ENCODE measurements around the gene DSG2. TPM values are rescaled to one million over a fixed set of nuclear protein-coding genes. Genes with fewer than 3 reads are reported as not detected.

The DSG2 gene
- total and polyA plus RNA-seq, 4 experiments from 2014 or later: not detected

GRCh38 chr18:31533236-31533635 is 35.3 kb downstream of the DSG2 start:
- no peak for DNase-seq
- Histone ChIP-seq H3K27me3 (ENCODE audit: insufficient read depth, low read length) (no peaks in the 10 kb centered on the region), H3K27ac (ENCODE audit: low read depth, low read length) (no peak overlapping the region), H3K36me3 (ENCODE audit: insufficient read depth, low read length) (no peaks in the 10 kb centered on the region), H3K4me1 (ENCODE audit: insufficient read depth, low read length) (no peaks in the 10 kb centered on the region), H3K4me3 (ENCODE audit: low read length in 2 of 2) (no peak overlapping the region), H3K9me3 (ENCODE audit: control insufficient read depth in 1 of 2, low read length in 2 of 2) (no peaks in the 10 kb centered on the region)
- no peaks in the 10 kb centered on the region for H3K4me1 Mint-ChIP-seq
- H3K4me3 Mint-ChIP-seq: no peak overlapping the region
- H3K27ac Mint-ChIP-seq: no peak overlapping the region
- peaks cover 0 to 2% (median 0%) of the 10 kb centered on the region in 8 donors for H3K9me3 Mint-ChIP-seq
- CTCF ChIA-PET (ENCODE audit: partially characterized antibody): no interaction called here
- H3K27me3 Mint-ChIP-seq: peaks cover 0 to 2% of the 10 kb centered on the region in 2 donors
- intact Hi-C loops (cut with micrococcal nuclease): no loop called here
- no peaks in the 10 kb centered on the region for H3K36me3 Mint-ChIP-seq
- POLR2A ChIA-PET (ENCODE audit: partially characterized antibody): no interaction called here

DNA sequence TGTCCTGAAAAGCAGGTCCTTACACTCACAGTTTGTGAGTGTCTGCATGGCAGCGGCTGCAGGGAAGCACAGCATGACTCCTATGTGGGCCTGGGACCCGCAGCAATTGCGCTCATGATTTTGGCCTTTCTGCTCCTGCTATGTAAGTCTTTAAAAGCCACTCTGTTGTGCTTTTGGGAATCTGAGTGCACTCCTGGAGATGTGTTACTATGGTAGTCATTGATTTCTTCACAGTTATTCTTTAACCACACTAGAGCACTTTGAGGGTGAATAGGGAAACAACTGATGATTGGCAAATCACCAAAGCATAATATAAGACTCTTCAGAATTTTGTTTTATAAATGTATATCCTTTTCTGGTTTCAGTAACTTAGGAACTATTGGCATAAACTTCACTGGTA is 40.9 kb downstream of the DSG2 start:
- intact Hi-C loops (cut with micrococcal nuclease): no loop called here
- Histone ChIP-seq H3K9me3 (ENCODE audit: control insufficient read depth in 1 of 2, low read length in 2 of 2) (no peaks in the 10 kb centered on the region), H3K36me3 (ENCODE audit: insufficient read depth, low read length) (no peaks in the 10 kb centered on the region), H3K4me1 (ENCODE audit: insufficient read depth, low read length) (no peaks in the 10 kb centered on the region), H3K4me3 (ENCODE audit: low read length in 2 of 2) (no peak overlapping the region), H3K27ac (ENCODE audit: low read depth, low read length) (no peak overlapping the region), H3K27me3 (ENCODE audit: insufficient read depth, low read length) (no peaks in the 10 kb centered on the region)
- ChIA-PET POLR2A (ENCODE audit: partially characterized antibody) (no interaction called here), CTCF (ENCODE audit: partially characterized antibody) (no interaction called here)
- no peaks in the 10 kb centered on the region for H3K36me3 Mint-ChIP-seq
- H3K27ac Mint-ChIP-seq: no peak overlapping the region
- H3K4me3 Mint-ChIP-seq: no peak overlapping the region
- H3K27me3 Mint-ChIP-seq: peaks cover 3 to 5% of the 10 kb centered on the region in 2 donors
- peaks cover 0 to 2% (median 0%) of the 10 kb centered on the region in 8 donors for H3K9me3 Mint-ChIP-seq
- DNase-seq: no peak
- H3K4me1 Mint-ChIP-seq: no peaks in the 10 kb centered on the region

DNA sequence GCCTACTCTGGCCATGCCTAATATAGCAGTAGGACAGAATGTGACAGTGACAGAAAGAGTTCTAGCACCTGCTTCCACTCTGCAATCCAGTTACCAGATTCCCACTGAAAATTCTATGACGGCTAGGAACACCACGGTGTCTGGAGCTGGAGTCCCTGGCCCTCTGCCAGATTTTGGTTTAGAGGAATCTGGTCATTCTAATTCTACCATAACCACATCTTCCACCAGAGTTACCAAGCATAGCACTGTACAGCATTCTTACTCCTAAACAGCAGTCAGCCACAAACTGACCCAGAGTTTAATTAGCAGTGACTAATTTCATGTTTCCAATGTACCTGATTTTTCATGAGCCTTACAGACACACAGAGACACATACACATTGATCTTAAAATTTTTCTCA is 48.5 kb downstream of the DSG2 start:
- H3K4me1 ChIP-seq (ENCODE audit: insufficient read depth, low read length): no peaks in the 10 kb centered on the region
- intact Hi-C loops (cut with micrococcal nuclease): no loop called here
- no peak for DNase-seq
- H3K27ac ChIP-seq (ENCODE audit: low read depth, low read length): no peak overlapping the region
- Mint-ChIP-seq H3K27me3 (peaks cover 0 to 1% of the 10 kb centered on the region in 2 donors), H3K27ac (no peak overlapping the region), H3K4me1 (no peaks in the 10 kb centered on the region), H3K4me3 (no peak overlapping the region), H3K36me3 (no peaks in the 10 kb centered on the region), H3K9me3 (no peaks in the 10 kb centered on the region)
- H3K36me3 ChIP-seq (ENCODE audit: insufficient read depth, low read length): no peaks in the 10 kb centered on the region
- H3K4me3 ChIP-seq (ENCODE audit: low read length in 2 of 2): no peak overlapping the region
- no peaks in the 10 kb centered on the region for H3K27me3 ChIP-seq (ENCODE audit: insufficient read depth, low read length)
- H3K9me3 ChIP-seq (ENCODE audit: control insufficient read depth in 1 of 2, low read length in 2 of 2): no peaks in the 10 kb centered on the region
- ChIA-PET POLR2A (ENCODE audit: partially characterized antibody) (no interaction called here), CTCF (ENCODE audit: partially characterized antibody) (interaction anchor here (1.6 kb wide), 1 partner anchor 10 kb away, joined by 10 read pairs; no protein-coding TSS in a partner anchor)

- Mint-ChIP-seq H3K27me3 (peaks cover 2 to 4% of the 10 kb centered on the region in 2 donors), H3K36me3 (no peaks in the 10 kb centered on the region), H3K27ac (no peak overlapping the region), H3K4me3 (no peak overlapping the region), H3K4me1 (no peaks in the 10 kb centered on the region), H3K9me3 (no peaks in the 10 kb centered on the region)
- intact Hi-C loops (cut with micrococcal nuclease): no loop called here
- no peaks in the 10 kb centered on the region for H3K36me3 ChIP-seq (ENCODE audit: insufficient read depth, low read length)
- no peak for DNase-seq
- H3K9me3 ChIP-seq (ENCODE audit: control insufficient read depth in 1 of 2, low read length in 2 of 2): no peaks in the 10 kb centered on the region
- CTCF ChIA-PET (ENCODE audit: partially characterized antibody): interaction anchor here (2.5 kb wide), 1 partner anchor 12 kb away, joined by 8 read pairs; no protein-coding TSS in a partner anchor
- no peak overlapping the region for H3K27ac ChIP-seq (ENCODE audit: low read depth, low read length)
- POLR2A ChIA-PET (ENCODE audit: partially characterized antibody): no interaction called here
- H3K27me3 ChIP-seq (ENCODE audit: insufficient read depth, low read length): no peaks in the 10 kb centered on the region
- no peak overlapping the region for H3K4me3 ChIP-seq (ENCODE audit: low read length in 2 of 2)
- no peaks in the 10 kb centered on the region for H3K4me1 ChIP-seq (ENCODE audit: insufficient read depth, low read length)
Observed at GRCh38 chr18:31548853-31549252, 50.9 kb downstream of the DSG2 start.

DNA sequence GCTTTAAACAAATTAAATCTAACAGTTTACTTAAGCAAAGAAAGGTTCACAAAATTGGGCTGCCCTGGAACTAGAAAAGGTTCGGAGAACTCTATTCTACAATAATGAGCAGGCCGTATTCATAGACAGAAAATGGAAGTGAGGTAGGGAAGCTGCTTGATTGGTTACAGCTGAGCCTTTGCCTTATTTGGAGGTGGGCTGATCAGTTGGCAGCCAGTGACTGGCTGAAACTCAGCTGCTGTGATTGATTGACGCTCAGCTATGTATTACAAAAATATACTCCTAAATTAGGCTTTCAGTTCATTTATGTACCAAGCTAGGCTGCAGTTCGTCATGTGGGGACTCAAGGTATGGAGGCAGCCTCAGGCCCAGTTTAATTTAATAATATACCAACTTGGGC is 51.4 kb downstream of the DSG2 start:
- Mint-ChIP-seq H3K4me3 (no peak overlapping the region), H3K4me1 (no peaks in the 10 kb centered on the region), H3K27ac (no peak overlapping the region), H3K36me3 (no peaks in the 10 kb centered on the region), H3K9me3 (no peaks in the 10 kb centered on the region), H3K27me3 (peaks cover 2 to 5% of the 10 kb centered on the region in 2 donors)
- Histone ChIP-seq H3K27me3 (ENCODE audit: insufficient read depth, low read length) (no peaks in the 10 kb centered on the region), H3K27ac (ENCODE audit: low read depth, low read length) (no peak overlapping the region), H3K4me1 (ENCODE audit: insufficient read depth, low read length) (no peaks in the 10 kb centered on the region), H3K9me3 (ENCODE audit: control insufficient read depth in 1 of 2, low read length in 2 of 2) (no peaks in the 10 kb centered on the region), H3K4me3 (ENCODE audit: low read length in 2 of 2) (no peak overlapping the region), H3K36me3 (ENCODE audit: insufficient read depth, low read length) (no peaks in the 10 kb centered on the region)
- ChIA-PET POLR2A (ENCODE audit: partially characterized antibody) (no interaction called here), CTCF (ENCODE audit: partially characterized antibody) (interaction anchor here (1.6 to 2.5 kb wide), 2 partner anchors 11 to 173 kb away, joined by 3 to 8 read pairs; no protein-coding TSS in a partner anchor)
- intact Hi-C loops (cut with micrococcal nuclease): no loop called here
- no peak for DNase-seq

- CTCF ChIA-PET (ENCODE audit: partially characterized antibody): interaction anchor here (1.3 to 1.9 kb wide), 2 partner anchors 9 to 171 kb away, joined by 6 to 7 read pairs; no protein-coding TSS in a partner anchor
- no peaks in the 10 kb centered on the region for H3K27me3 ChIP-seq (ENCODE audit: insufficient read depth, low read length)
- H3K27ac ChIP-seq (ENCODE audit: low read depth, low read length): no peak overlapping the region
- DNase-seq: no peak
- Mint-ChIP-seq H3K4me3 (no peak overlapping the region), H3K27me3 (peaks cover 8 to 13% of the 10 kb centered on the region in 2 donors), H3K27ac (no peak overlapping the region), H3K36me3 (no peaks in the 10 kb centered on the region), H3K4me1 (peaks cover 0 to 2% (median 1%) of the 10 kb centered on the region in 4 donors), H3K9me3 (no peaks in the 10 kb centered on the region)
- POLR2A ChIA-PET (ENCODE audit: partially characterized antibody): no interaction called here
- no peaks in the 10 kb centered on the region for H3K4me1 ChIP-seq (ENCODE audit: insufficient read depth, low read length)
- H3K36me3 ChIP-seq (ENCODE audit: insufficient read depth, low read length): no peaks in the 10 kb centered on the region
- intact Hi-C loops (cut with micrococcal nuclease): no loop called here
- no peak overlapping the region for H3K4me3 ChIP-seq (ENCODE audit: low read length in 2 of 2)
- no peaks in the 10 kb centered on the region for H3K9me3 ChIP-seq (ENCODE audit: control insufficient read depth in 1 of 2, low read length in 2 of 2)
Observed at GRCh38 chr18:31551883-31552282, 53.9 kb downstream of the DSG2 start.

- Mint-ChIP-seq H3K27ac (no peak overlapping the region), H3K27me3 (peaks cover 10 to 13% of the 10 kb centered on the region in 2 donors), H3K9me3 (peaks cover 0 to 2% (median 0%) of the 10 kb centered on the region in 8 donors), H3K4me1 (peaks cover 0 to 2% (median 1%) of the 10 kb centered on the region in 4 donors), H3K4me3 (no peak overlapping the region), H3K36me3 (no peaks in the 10 kb centered on the region)
- Histone ChIP-seq H3K36me3 (ENCODE audit: insufficient read depth, low read length) (no peaks in the 10 kb centered on the region), H3K27me3 (ENCODE audit: insufficient read depth, low read length) (no peaks in the 10 kb centered on the region), H3K4me3 (ENCODE audit: low read length in 2 of 2) (no peak overlapping the region), H3K27ac (ENCODE audit: low read depth, low read length) (no peak overlapping the region), H3K4me1 (ENCODE audit: insufficient read depth, low read length) (no peaks in the 10 kb centered on the region), H3K9me3 (ENCODE audit: control insufficient read depth in 1 of 2, low read length in 2 of 2) (no peaks in the 10 kb centered on the region)
- DNase-seq: no peak
- ChIA-PET CTCF (ENCODE audit: partially characterized antibody) (interaction anchor here (1.7 kb wide), 1 partner anchor 10 kb away, joined by 6 read pairs; no protein-coding TSS in a partner anchor), POLR2A (ENCODE audit: partially characterized antibody) (no interaction called here)
- intact Hi-C loops (cut with micrococcal nuclease): no loop called here
Observed at GRCh38 chr18:31553800-31554199, 55.8 kb downstream of the DSG2 start.
